D721Med (cell line): ENCODE data around the gene SH3RF3.

ENCODE experiments used
- DNase-seq: peaks from one replicate; pipeline ENCODE4 v3.0.0; 2011; ENCODE audit warnings: low spot score; ENCODE audit not compliant: insufficient read length
- FAIRE-seq: peaks from 2 replicates; lab custom pipeline; 2011; peaks lifted over from hg19 to GRCh38; lab: Jason Lieb, UNC
- CTCF ChIP-seq: IDR thresholded peaks from 2 replicates; pipeline ENCODE4 v1.5.1; 2012; ENCODE audit warnings: mild to moderate bottlenecking, control low read depth; ENCODE audit not compliant: insufficient read depth; ENCODE audit errors: missing control alignments

Gene SH3RF3

DNA sequence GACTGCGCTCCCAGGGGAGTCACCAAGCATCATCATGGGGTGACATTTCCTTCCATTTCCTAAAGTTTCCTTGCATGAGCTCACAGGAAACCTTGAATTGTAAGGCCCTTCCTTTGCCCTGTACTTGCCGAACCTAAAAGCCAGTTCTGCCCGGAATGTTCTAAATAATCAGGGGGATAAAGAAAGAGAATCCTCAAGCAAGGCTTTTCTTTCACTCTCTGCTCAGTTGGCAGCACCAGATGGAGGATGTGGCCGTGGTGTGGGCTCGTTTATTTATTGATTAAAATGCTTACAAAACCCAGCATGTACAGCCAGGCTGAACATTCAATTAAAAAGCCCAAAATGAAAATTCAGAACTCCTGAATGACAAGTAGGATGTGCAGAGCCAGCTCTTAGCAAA, 170.5 kb downstream of the SH3RF3 start:
- no peak for FAIRE-seq
- TF ChIP-seq CTCF, result no peak
- no peak for DNase-seq

DNA sequence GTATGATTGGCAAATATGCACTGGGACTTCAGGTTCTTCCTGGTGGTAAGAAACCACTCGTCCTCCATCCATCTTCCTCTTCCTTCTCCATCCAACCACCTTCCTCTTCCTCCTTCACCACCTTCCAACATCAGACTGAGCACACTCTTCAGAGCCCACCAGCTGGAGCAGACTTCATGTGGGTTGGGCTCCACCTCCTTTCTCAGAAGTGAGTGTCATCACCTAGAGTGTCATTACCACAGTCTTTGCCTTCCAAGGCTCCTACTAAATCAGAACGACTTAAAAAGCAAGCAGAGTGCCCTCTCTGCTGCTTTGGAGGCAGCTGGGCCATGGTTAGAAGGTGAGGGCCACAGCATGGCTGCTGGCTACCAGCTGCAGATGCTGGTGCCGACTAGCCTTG, 171.6 kb downstream of the SH3RF3 start:
- no peak for DNase-seq
- no peak for TF ChIP-seq CTCF
- FAIRE-seq, result no peak

- no peak for TF ChIP-seq CTCF
- DNase-seq (no peak), FAIRE-seq (no peak)
Observed at GRCh38 chr2:109301746-109302145, 172.7 kb downstream of the SH3RF3 start.

DNA sequence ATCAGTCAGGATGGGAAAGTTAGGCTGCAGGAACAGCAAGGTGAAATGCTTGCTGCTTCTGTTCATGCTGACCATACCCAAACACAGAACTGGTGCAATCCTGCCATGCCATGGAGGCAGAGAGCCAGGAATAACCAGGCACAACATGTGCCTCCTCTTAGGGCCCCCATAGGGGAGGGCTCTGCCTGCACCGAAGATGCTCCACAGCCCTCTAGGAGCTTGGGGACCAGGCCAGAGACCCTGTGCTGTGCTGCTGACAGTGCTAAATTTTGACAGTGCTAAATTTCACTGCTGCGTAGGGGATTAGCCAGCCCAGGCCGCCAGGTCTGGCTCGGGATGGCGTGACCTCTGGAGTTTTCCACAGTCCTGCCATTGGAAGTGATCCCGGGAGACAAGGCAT, 173.3 kb downstream of the SH3RF3 start:
- FAIRE-seq, result no peak
- no peak for TF ChIP-seq CTCF
- no peak for DNase-seq

DNA sequence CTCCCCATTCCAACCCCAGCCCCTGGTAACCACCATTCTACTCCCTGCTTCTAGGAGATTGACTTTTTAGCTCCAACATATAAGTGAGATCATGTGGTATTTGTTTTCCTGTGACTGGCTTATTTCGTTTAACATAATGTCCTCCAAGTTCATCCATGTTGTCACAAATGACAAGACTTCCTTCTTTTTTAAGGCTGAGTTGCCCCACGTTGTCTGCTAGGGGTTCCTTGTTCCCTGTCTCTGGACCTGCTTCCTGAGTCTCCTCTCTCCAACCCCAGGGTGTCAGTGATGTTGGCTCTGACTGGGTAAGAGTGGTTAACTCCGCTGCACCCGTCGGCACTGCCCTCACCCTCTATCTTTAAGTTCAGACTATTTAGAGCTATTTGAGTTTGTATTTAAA, 175.2 kb downstream of the SH3RF3 start:
- DNase-seq (no peak), FAIRE-seq (no peak)
- TF ChIP-seq CTCF, result no peak

DNA sequence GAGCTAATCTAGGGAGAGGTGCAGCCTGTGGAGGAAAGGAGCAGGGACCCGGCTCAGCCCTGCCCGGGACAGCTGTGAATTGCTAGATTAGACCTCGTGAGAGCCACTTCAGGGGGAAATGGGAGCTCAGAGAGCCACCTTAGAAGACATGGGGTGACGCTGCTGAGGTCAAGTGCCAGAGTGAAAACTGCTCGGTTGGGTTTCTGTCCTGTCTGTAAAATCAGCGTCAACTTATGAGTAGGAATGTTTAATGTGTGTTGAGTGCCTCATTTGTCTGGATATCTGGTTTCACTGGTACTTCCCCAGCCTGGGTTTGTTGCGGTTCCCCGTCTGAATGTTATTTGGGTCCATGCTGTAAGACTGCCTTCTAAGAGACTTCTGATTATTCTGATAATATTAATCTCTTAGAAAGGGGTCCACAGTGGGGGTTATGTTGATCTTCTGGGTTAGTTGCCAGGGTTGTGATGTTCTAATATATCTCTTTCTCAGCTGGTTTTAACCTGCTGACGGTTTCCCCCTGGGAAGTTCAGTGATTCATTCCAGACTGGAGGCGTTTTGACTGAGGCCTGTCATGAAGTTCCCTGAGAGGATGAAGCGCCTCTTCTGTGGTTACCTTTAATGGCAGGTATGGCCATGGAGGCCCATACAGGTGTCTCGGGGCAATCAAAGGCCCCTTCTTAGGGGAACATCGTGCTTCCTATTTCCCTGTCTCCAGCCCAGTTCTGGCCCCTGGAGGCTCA, 175.9 kb downstream of the SH3RF3 start:
- DNase-seq (no peak), FAIRE-seq (no peak)
- TF ChIP-seq CTCF, result no peak

DNA sequence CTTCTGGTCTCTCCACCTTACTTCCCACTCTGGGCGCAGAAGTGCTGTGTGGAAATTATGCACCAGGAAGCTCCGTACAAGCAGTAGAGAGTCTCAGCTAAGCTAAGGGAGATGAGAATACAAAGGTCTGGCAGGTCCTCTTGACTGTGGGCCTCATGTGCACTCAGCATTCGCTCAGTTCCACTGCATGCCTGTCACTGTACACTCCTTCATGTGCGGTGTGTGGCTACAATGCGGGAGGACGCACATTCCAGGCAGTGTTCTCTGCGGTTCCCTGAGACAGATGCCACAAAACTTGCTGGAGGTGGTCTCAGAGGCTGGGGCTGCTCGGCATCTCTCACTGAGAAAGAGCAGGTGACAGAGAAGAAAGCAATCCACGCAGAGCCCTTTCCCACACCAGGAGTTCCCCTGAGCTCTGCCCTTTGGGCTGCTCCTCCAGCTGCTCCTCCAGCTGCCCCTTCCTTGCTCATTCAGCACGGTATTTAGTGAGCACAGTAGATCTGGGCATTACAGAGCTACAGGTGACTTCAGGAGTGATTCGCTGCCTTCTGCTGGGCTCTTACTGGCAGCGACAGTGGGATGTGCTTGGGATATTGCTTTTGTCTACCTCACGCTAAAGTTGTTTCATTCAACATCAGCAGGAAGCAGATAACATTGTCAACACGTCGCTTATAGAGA, 176.6 kb downstream of the SH3RF3 start:
- TF ChIP-seq CTCF, result no peak
- DNase-seq, result no peak
- FAIRE-seq, result no peak
